ENCODE measurements around the gene SLC6A12. TPM values are rescaled to one million over a fixed set of nuclear protein-coding genes. Genes with fewer than 3 reads are reported as not detected.
A peak's percentile ranks its signal among the peaks of the same experiment; 100 is the strongest.

Gene SLC6A12
- total and polyA plus RNA-seq, 2 donors from 2014 or later, result 45.6 to 130 TPM

GRCh38 chr12:234019-234418, 20.1 kb upstream of the SLC6A12 start:
- H3K9me3 ChIP-seq (ENCODE audit: control insufficient read depth in 2 of 3, insufficient read depth in 1 of 3, low read length in 3 of 3), result peaks cover 0 to 3% (median 0%) of the 10 kb centered on the region in 3 donors
- H3K27ac ChIP-seq (ENCODE audit: low read depth in 2 of 2, low read length in 2 of 2), result peak overlapping the region in 1 of 2 donors; percentile 12
- intact Hi-C loops (cut with DNase I), result no loop called here
- H3K4me3 ChIP-seq (ENCODE audit: low read length in 3 of 3), result no peak overlapping the region
- no peak for TF ChIP-seq CTCF (IDR thresholded peaks at IDR 0.05; ENCODE audit: borderline replicate concordance, extremely low read depth, insufficient read depth)
- FAIRE-seq (no peak), DNase-seq (no peak)
- no peaks in the 10 kb centered on the region for H3K27me3 ChIP-seq (ENCODE audit: control insufficient read depth, insufficient read depth, low read length)
- no peak overlapping the region for H3K9ac ChIP-seq (ENCODE audit: low read length in 3 of 3)
- peaks cover 0 to 15% (median 0%) of the 10 kb centered on the region in 3 donors for H3K36me3 ChIP-seq (ENCODE audit: control insufficient read depth in 2 of 3, insufficient read depth in 3 of 3, low read length in 3 of 3)
- H3K4me1 ChIP-seq (ENCODE audit: control insufficient read depth in 2 of 3, insufficient read depth in 2 of 3, low read depth in 1 of 3, low read length in 3 of 3), result peaks cover 0 to 18% (median 8%) of the 10 kb centered on the region in 3 donors

- Histone ChIP-seq H3K27me3 (ENCODE audit: control insufficient read depth, insufficient read depth, low read length) (no peaks in the 10 kb centered on the region), H3K9me3 (ENCODE audit: control insufficient read depth in 2 of 3, insufficient read depth in 1 of 3, low read length in 3 of 3) (peaks cover 0 to 3% (median 0%) of the 10 kb centered on the region in 3 donors), H3K27ac (ENCODE audit: low read depth in 2 of 2, low read length in 2 of 2) (peak overlapping the region in 1 of 2 donors; percentile 12), H3K4me3 (ENCODE audit: low read length in 3 of 3) (no peak overlapping the region), H3K9ac (ENCODE audit: low read length in 3 of 3) (no peak overlapping the region), H3K36me3 (ENCODE audit: control insufficient read depth in 2 of 3, insufficient read depth in 3 of 3, low read length in 3 of 3) (peaks cover 0 to 17% (median 0%) of the 10 kb centered on the region in 3 donors), H3K4me1 (ENCODE audit: control insufficient read depth in 2 of 3, insufficient read depth in 2 of 3, low read depth in 1 of 3, low read length in 3 of 3) (peaks cover 0 to 18% (median 8%) of the 10 kb centered on the region in 3 donors)
- intact Hi-C loops (cut with DNase I), result no loop called here
- FAIRE-seq (no peak), DNase-seq (no peak)
- TF ChIP-seq CTCF (IDR thresholded peaks at IDR 0.05; ENCODE audit: borderline replicate concordance, extremely low read depth, insufficient read depth), result no peak
These were observed 19.6 kb upstream of the SLC6A12 start for GRCh38 chr12:233615-233968.

GRCh38 chr12:232731-233614, 19.0 kb upstream of the SLC6A12 start:
- no peak for FAIRE-seq
- Histone ChIP-seq H3K27me3 (ENCODE audit: control insufficient read depth, insufficient read depth, low read length) (no peaks in the 10 kb centered on the region), H3K36me3 (ENCODE audit: control insufficient read depth in 2 of 3, insufficient read depth in 3 of 3, low read length in 3 of 3) (peaks cover 0 to 17% (median 0%) of the 10 kb centered on the region in 3 donors), H3K4me1 (ENCODE audit: control insufficient read depth in 2 of 3, insufficient read depth in 2 of 3, low read depth in 1 of 3, low read length in 3 of 3) (peaks cover 0 to 18% (median 5%) of the 10 kb centered on the region in 3 donors), H3K9ac (ENCODE audit: low read length in 3 of 3) (no peak overlapping the region), H3K27ac (ENCODE audit: low read depth in 2 of 2, low read length in 2 of 2) (peak overlapping the region in 1 of 2 donors; percentile 12), H3K4me3 (ENCODE audit: low read length in 3 of 3) (no peak overlapping the region), H3K9me3 (ENCODE audit: control insufficient read depth in 2 of 3, insufficient read depth in 1 of 3, low read length in 3 of 3) (peaks cover 0 to 3% (median 0%) of the 10 kb centered on the region in 3 donors)
- intact Hi-C loops (cut with DNase I), result no loop called here
- peak in 4 of 5 donors; percentile 79 to 83 (median 82) for DNase-seq
- no peak for TF ChIP-seq CTCF (IDR thresholded peaks at IDR 0.05; ENCODE audit: borderline replicate concordance, extremely low read depth, insufficient read depth)
